H1 (cell line): ENCODE data around the gene RAP1B. TPM values are rescaled to one million over a fixed set of nuclear protein-coding genes. Genes with fewer than 3 reads are reported as not detected.
A peak's percentile ranks its signal among the peaks of the same experiment; 100 is the strongest.

Experiments
- CTCF ChIA-PET: fragments of 300-600 bp; sonication (Branson Sonifier 250); formaldehyde crosslinking; loops from one replicate; lab custom pipeline; 2021; ENCODE audit not compliant: partially characterized antibody; lab: Charles Lee
- POLR2A ChIA-PET: fragments of 300-600 bp; sonication (Branson Sonifier 250); formaldehyde crosslinking; loops from one replicate; lab custom pipeline; 2021; ENCODE audit warnings: inconsistent platforms; ENCODE audit not compliant: partially characterized antibody; lab: Charles Lee
- DNase-seq, 2 experiments: peaks; one replicate each; pipeline versions ENCODE4 v3.0.0 to v3.0.0-alpha.2; 2010 to 2022; ENCODE audit warnings: low spot score in 2 of 2, low read depth in 1 of 2, mixed read lengths in 1 of 2
- FAIRE-seq: peaks from 2 replicates; lab custom pipeline; 2011; peaks lifted over from hg19 to GRCh38; lab: Jason Lieb, UNC
- H2AFZ ChIP-seq: 2 replicates; pipeline ENCODE4 v1.8.1; 2012; ENCODE audit warnings: low read length, inconsistent platforms
- H2AK5ac ChIP-seq: 2 replicates; pipeline ENCODE4 v1.6.1; 2013; ENCODE audit warnings: low read depth, low read length
- H2BK120ac ChIP-seq: replicated peaks from 2 replicates; pipeline ENCODE3; 2013; ENCODE audit warnings: low read depth, low read length, inconsistent platforms
- H2BK12ac ChIP-seq: 2 replicates; pipeline ENCODE4 v1.6.1; 2013; ENCODE audit warnings: low read depth, low read length
- H2BK15ac ChIP-seq: 2 replicates; pipeline ENCODE4 v1.6.1; 2013; ENCODE audit warnings: low read length
- H2BK20ac ChIP-seq: 2 replicates; pipeline ENCODE4 v1.6.1; 2013; ENCODE audit warnings: low read length
- H2BK5ac ChIP-seq: 2 replicates; pipeline ENCODE4 v1.6.1; 2013; ENCODE audit warnings: low read depth, low read length
- H3K14ac ChIP-seq: 2 replicates; pipeline ENCODE4 v1.6.1; 2013; ENCODE audit warnings: inconsistent platforms; ENCODE audit not compliant: insufficient read length
- H3K18ac ChIP-seq: 2 replicates; pipeline ENCODE4 v1.6.1; 2013; ENCODE audit warnings: low read length; ENCODE audit errors: extremely low read depth
- H3K23ac ChIP-seq: 2 replicates; pipeline ENCODE4 v1.6.1; 2013; ENCODE audit warnings: inconsistent platforms; ENCODE audit not compliant: insufficient read length
- H3K23me2 ChIP-seq: 2 replicates; pipeline ENCODE4 v1.6.1; 2013; ENCODE audit warnings: low read depth, low read length
- H3K27ac ChIP-seq: 2 replicates; pipeline ENCODE4 v1.6.1; 2011; ENCODE audit warnings: low read depth, low read length, inconsistent platforms
- H3K27me3 ChIP-seq, 4 experiments: replicated peaks in 1 of 4; 1 replicate in 1 of 4; 2 replicates in 3 of 4; pipeline versions ENCODE4 v1.6.1 to v1.8.1; 2011 to 2013; ENCODE audit warnings: low read length in 3 of 4, mild to moderate bottlenecking in 3 of 4, inconsistent platforms in 2 of 4, mixed read lengths in 2 of 4, moderate library complexity in 1 of 4; ENCODE audit not compliant: control insufficient read depth in 3 of 4, insufficient read depth in 3 of 4; ENCODE audit errors: extremely low read depth in 1 of 4
- H3K36me3 ChIP-seq, 4 experiments: 2 replicates each; pipeline versions ENCODE4 v1.6.1 to v1.8.1; 2011 to 2013; ENCODE audit warnings: mild to moderate bottlenecking in 4 of 4, low read length in 3 of 4, moderate library complexity in 2 of 4, control low read depth in 1 of 4, inconsistent platforms in 1 of 4; ENCODE audit not compliant: insufficient read depth in 4 of 4, control insufficient read depth in 2 of 4
- H3K4ac ChIP-seq: replicated peaks from 2 replicates; pipeline ENCODE3; 2013; ENCODE audit warnings: low read length, low read depth, mixed read lengths, inconsistent platforms; ENCODE audit not compliant: insufficient read length
- H3K4me1 ChIP-seq, 4 experiments: replicated peaks in 1 of 4; 1 replicate in 1 of 4; 2 replicates in 3 of 4; pipeline versions ENCODE4 v1.6.1 to v1.8.1; 2011 to 2013; ENCODE audit warnings: low read length in 3 of 4, inconsistent platforms in 2 of 4, mixed read lengths in 1 of 4; ENCODE audit not compliant: insufficient read depth in 4 of 4, control insufficient read depth in 3 of 4
- H3K4me2 ChIP-seq, 2 experiments: 2 replicates each; pipeline versions ENCODE4 v1.6.1 to v1.8.1; 2011 to 2013; ENCODE audit warnings: low read depth in 2 of 2, low read length in 2 of 2, control low read depth in 1 of 2, inconsistent platforms in 1 of 2, mild to moderate bottlenecking in 1 of 2; ENCODE audit not compliant: insufficient read depth in 1 of 2
- H3K4me3 ChIP-seq, 4 experiments: fragments of 200-600, 300-600 bp in 1 of 4; sonication (generic), shearing (Covaris generic), sonication (Bioruptor Twin) in 1 of 4; 2 replicates each; pipeline versions ENCODE4 v1.5.1 to v1.8.1; 2011 to 2016; ENCODE audit warnings: low read length in 4 of 4, low read depth in 3 of 4, control low read depth in 2 of 4, inconsistent platforms in 2 of 4, mild to moderate bottlenecking in 2 of 4, mixed read lengths in 1 of 4, moderate library complexity in 1 of 4; ENCODE audit not compliant: insufficient read depth in 2 of 4; ENCODE audit errors: extremely low read depth in 1 of 4
- H3K56ac ChIP-seq: replicated peaks from 2 replicates; pipeline ENCODE3; 2013; ENCODE audit warnings: low read depth, mild to moderate bottlenecking, mixed read lengths, low read length, inconsistent platforms; ENCODE audit not compliant: insufficient read length
- H3K79me1 ChIP-seq: 2 replicates; pipeline ENCODE4 v1.6.1; 2013; ENCODE audit warnings: low read depth, low read length, control low read depth
- H3K79me2 ChIP-seq, 2 experiments: 2 replicates each; pipeline versions ENCODE4 v1.6.1 to v1.8.1; 2012 to 2013; ENCODE audit warnings: low read length in 2 of 2, mild to moderate bottlenecking in 2 of 2, inconsistent platforms in 1 of 2; ENCODE audit not compliant: insufficient read depth in 2 of 2, control insufficient read depth in 1 of 2
- H3K9ac ChIP-seq, 4 experiments: replicated peaks in 1 of 4; 1 replicate in 1 of 4; 2 replicates in 3 of 4; pipeline versions ENCODE4 v1.6.1 to v1.8.1; 2011 to 2013; ENCODE audit warnings: low read depth in 3 of 4, low read length in 3 of 4, control low read depth in 2 of 4, mild to moderate bottlenecking in 2 of 4, moderate library complexity in 2 of 4, inconsistent platforms in 1 of 4; ENCODE audit errors: extremely low read depth in 1 of 4
- H3K9me3 ChIP-seq, 2 experiments: 2 replicates each; pipeline versions ENCODE4 v1.6.1 to v1.8.1; 2012 to 2013; ENCODE audit warnings: mild to moderate bottlenecking in 2 of 2, moderate library complexity in 2 of 2, control low read depth in 1 of 2, inconsistent platforms in 1 of 2, low read depth in 1 of 2, low read length in 1 of 2, mixed read lengths in 1 of 2; ENCODE audit not compliant: insufficient read depth in 2 of 2
- H4K20me1 ChIP-seq, 2 experiments: replicated peaks in 1 of 2; 2 replicates each; pipeline versions ENCODE3 to v1.8.1; 2011 to 2013; ENCODE audit warnings: inconsistent platforms in 2 of 2, low read length in 2 of 2, mild to moderate bottlenecking in 1 of 2; ENCODE audit not compliant: insufficient read depth in 2 of 2, control insufficient read depth in 1 of 2
- H4K5ac ChIP-seq: 2 replicates; pipeline ENCODE4 v1.6.1; 2013; ENCODE audit warnings: low read length, low read depth, mixed read lengths, inconsistent platforms; ENCODE audit not compliant: insufficient read length
- H4K8ac ChIP-seq: 2 replicates; pipeline ENCODE4 v1.8.0; 2013; ENCODE audit warnings: mild to moderate bottlenecking, moderate library complexity, low read length, inconsistent platforms; ENCODE audit not compliant: insufficient read depth; ENCODE audit errors: extremely low read depth
- H4K91ac ChIP-seq: replicated peaks from 2 replicates; pipeline ENCODE3; 2013; ENCODE audit warnings: low read length, mixed read lengths, inconsistent platforms; ENCODE audit not compliant: insufficient read length
- GABPA ChIP-seq: IDR thresholded peaks from 2 replicates; pipeline ENCODE4 v1.6.1; 2011; ENCODE audit warnings: mild to moderate bottlenecking, low read length, moderate library complexity, borderline replicate concordance; ENCODE audit not compliant: insufficient read depth
- WGBS, 2 experiments: shearing (Covaris generic) in 1 of 2; methylation state at CpG; one replicate each; pipeline versions ENCODE4 v1.1.6 to v1.1.7; 2013 to 2015; ENCODE audit warnings: low lambda C conversion rate in 2 of 2, mixed read lengths in 2 of 2, inconsistent platforms in 1 of 2, low coverage in 1 of 2, missing lambda C conversion rate in 1 of 2; ENCODE audit not compliant: insufficient replicate concordance in 2 of 2, insufficient coverage in 1 of 2, insufficient read length in 1 of 2; ENCODE audit errors: extremely low coverage in 1 of 2, missing lambda C conversion rate in 1 of 2; 5-methylcytosine and 5-hydroxymethylcytosine counted together
- polyA plus RNA-seq, 7 experiments: library from polyadenylated mRNA; depleted of rRNA in 3 of 7; stranded (reverse) in 5 of 7; unstranded in 2 of 7; fragments of >200 nt in 5 of 7; fragments of 200-250 nt in 2 of 7; gene quantifications; 1 replicate in 5 of 7; 2 replicates in 1 of 7; 4 replicates in 1 of 7; pipeline versions ENCODE4 v1.2.1 to v1.2.3, GENCODE V29; 2011 to 2013; ENCODE audit warnings: missing spikeins in 2 of 7, mixed read lengths in 2 of 7
- total RNA-seq: library from RNA; stranded (reverse); fragmentation: NEBNext Ultra II Directional; extraction: Animal tissue kit (Norgen Biotek cat#: 25700); gene quantifications from 2 replicates; pipeline ENCODE4 v1.2.1, GENCODE V29; 2021

Gene RAP1B
- total and polyA plus RNA-seq, 2 of the 8 experiments (the other 6 are each of a cell fraction or from before 2014, with no cell fraction given): 61.4 to 112 TPM

DNA sequence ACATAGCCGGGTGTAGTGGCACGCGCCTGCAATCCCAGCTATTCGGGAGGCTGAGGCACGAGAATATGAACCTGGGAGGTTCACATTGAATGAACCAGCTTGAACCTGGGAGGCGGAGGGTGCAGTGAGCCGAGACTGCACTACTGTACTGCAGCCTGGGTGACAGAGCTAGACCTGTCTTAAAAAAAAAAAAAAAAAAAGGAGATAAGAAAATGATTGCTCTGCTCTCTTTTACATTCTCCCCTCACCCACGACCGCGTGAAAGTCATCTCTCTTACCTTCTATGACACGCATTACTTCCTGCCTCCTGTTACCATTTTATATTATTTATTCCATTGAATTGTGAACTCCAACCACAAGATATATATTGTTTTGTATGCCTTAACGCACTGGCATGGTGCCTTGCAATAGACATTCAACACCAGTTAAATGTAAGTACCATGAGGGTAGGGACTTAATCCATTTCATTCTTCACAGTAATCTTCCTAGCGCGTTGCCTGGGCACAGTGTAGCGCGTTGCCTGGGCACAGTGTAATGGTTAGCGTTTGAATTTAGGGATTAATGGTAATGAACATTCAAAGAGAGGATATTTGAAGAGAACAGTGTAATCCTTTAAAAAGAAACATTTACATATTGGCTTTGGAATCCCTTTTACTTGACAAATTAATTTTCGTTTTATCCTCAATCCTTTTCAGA is 2.7 kb downstream of the RAP1B start:
- Histone ChIP-seq H3K23me2 (peaks cover 4% of the 10 kb centered on the region; the same call in 1 of the 2 replicates), H3K18ac (no peak overlapping the region), H3K79me1 (0 out of 2 replicates have a peak, but pooled peaks cover 2% of the 10 kb centered on the region), H2BK15ac (no peak overlapping the region), H3K4me1 (peaks cover 0 to 6% (median 4%) of the 10 kb centered on the region in 4 experiments; a peak in 4 of 7 replicates), H3K27me3 (no peaks in the 10 kb centered on the region), H4K20me1 (peaks cover 12 to 17% of the 10 kb centered on the region in 2 experiments), H3K9ac (no peak overlapping the region), H3K4ac (no peak overlapping the region), H3K79me2 (peaks cover 8 to 71% of the 10 kb centered on the region in 2 experiments), H4K5ac (no peak overlapping the region), H2BK120ac (no peak overlapping the region), H3K14ac (no peak overlapping the region), H3K9me3 (no peaks in the 10 kb centered on the region), H2BK12ac (no peak overlapping the region), H2AK5ac (no peak overlapping the region), H4K8ac (no peak overlapping the region; the same call in 1 of the 2 replicates), H3K23ac (no peak overlapping the region), H3K36me3 (peaks cover 0 to 5% (median 0%) of the 10 kb centered on the region in 4 experiments; a peak in 2 of 8 replicates), H3K27ac (no peak overlapping the region), H2BK20ac (no peak overlapping the region), H3K56ac (no peak overlapping the region), H2BK5ac (no peak overlapping the region), H3K4me2 (peak overlapping the region; percentile 29 to 66; a peak in 1 of 4 replicates), H4K91ac (no peak overlapping the region), H3K4me3 (no peak overlapping the region; a peak in 1 of 8 replicates), H2AFZ (no peak overlapping the region)
- ChIA-PET CTCF (interaction anchor here (1.0 kb wide), 1 partner anchor 279 kb away, joined by 3 read pairs; no protein-coding TSS in a partner anchor), POLR2A (interaction anchor here (1.0 kb wide), 1 partner anchor 8 kb away, joined by 3 read pairs; no protein-coding TSS in a partner anchor)
- 91% methylated on average over 18 of the region's 18 CpGs; no CpG with 5 or more reads in 1 of the 2 experiments for WGBS, 2 experiments
- no peak for TF ChIP-seq GABPA
- DNase-seq (no peak), FAIRE-seq (no peak)
